Stimulated activated CD4-positive, alpha-beta T cell treated with anti-CD3 and anti-CD28 coated beads, Interleukin-12 subunit alpha, Interleukin-12 subunit beta, amount 100 ng/mL, for 4 hours (primary cell): Measurements from ENCODE around the gene CXCL16.

Source experiments
- DNase-seq: peaks from one replicate; pipeline ENCODE4 v3.0.0-alpha.2; 2020

Gene CXCL16

GRCh38 chr17:4739122-4740024, at the start of gene CXCL16, which contains the start of gene ZMYND15:
Gene CXCL16 (minus strand): TSS chr17:4739928. CDS start chr17:4739339, 589 bp downstream.
Gene ZMYND15 (plus strand): TSS chr17:4739833. CDS start chr17:4740549, 716 bp downstream.
- DNase-seq, result peak; percentile 42

- DNase-seq, result no peak
Measured at GRCh38 chr17:4788807-4789700, 49.3 kb upstream of the CXCL16 start, which contains the start of gene GLTPD2. Gene GLTPD2 (plus strand): TSS chr17:4788964. CDS start chr17:4789012, 48 bp downstream.

DNA sequence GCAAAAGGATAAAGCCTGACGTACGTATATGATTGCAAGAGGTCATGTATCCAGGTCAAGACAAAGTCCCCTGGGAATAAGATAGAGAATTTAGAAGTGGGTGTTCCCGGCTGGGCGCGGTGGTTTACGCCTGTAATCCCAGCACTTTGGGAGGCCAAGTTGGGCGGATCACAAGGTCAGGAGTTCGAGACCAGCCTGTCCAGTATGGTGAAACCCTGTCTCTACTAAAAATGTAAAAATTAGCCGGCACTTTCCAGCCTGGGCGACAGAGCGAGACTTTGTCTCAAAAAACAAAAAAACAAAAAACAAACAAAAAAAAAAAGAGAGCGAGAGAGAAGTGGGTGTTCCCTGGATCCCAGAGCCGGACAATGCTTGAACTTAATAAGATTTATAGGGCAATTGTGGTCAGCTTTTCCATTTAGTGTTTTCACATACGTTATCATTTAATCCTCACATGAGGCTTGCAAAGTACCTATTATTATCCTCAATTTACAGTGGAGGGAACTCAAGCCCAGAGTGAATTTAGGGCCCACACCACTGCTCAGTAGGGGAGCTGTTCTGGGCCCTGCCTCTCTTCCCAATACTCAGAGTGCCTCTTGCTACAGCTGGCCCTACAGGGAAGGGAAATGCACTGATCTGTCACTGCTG, 48.6 kb upstream of the CXCL16 start:
- DNase-seq, result no peak

DNA sequence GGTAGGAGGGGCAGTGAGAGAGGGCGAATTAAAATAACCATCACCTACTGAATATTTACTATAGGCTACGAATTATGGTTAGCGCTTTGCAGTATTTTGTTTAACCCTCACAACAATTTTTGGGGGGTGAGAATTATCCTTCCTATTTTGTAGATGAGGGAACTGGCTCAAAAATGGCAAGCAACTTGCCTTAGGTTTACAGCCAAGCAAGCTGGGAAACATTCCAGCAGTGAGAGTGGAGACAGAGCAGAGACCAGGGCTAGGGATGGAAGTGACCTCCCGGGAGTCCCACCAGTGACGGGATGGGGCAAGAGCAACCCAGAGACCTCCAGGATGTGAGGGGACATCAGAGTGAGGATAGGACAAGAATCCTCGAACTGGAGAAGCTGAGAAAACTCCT, 46.8 kb upstream of the CXCL16 start:
- DNase-seq, result no peak

GRCh38 chr17:4786106-4786511, 46.4 kb upstream of the CXCL16 start, which contains the start of gene VMO1:
Gene VMO1 (minus strand): TSS chr17:4786364. CDS start chr17:4786352, 12 bp downstream.
- DNase-seq, result no peak

DNA sequence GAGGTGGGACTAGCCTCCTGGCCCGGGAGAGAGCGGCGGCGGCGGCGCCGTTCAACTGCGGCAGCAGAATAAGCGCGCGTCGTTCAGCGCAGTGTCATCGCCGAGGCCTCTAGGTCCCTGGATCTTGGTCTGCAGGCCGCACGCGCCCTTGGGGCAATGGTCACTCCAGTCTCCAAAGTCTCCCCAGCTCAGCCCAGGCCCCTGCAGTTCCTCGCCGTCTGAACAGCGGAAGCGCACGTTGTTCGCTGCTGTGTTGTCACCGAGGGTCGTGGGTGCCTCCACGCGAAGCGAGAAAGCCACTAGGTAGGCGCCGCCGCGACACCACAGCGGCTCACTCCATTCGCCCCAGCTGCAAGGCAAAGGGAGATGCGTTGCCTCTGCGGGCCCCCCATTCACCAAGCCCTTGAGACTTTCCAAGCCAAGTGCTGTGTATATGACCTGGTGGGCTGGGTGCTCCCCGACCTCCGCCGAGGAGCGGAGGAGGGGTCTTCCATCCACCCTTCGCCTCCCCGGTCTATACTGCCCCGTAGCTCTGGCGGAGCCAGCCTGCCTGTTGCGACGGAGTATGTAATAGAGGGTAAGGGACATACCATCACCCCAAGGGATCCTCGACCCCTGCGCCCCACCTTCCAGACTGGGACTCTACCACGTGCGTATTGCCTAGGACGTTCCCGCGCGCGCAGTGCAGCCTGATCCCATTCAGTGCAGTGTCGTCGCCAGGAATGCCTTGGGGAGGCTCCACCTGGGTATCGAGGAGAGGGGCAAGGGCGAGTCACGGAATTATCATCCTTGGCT, 45.8 kb upstream of the CXCL16 start:
- no peak for DNase-seq

DNA sequence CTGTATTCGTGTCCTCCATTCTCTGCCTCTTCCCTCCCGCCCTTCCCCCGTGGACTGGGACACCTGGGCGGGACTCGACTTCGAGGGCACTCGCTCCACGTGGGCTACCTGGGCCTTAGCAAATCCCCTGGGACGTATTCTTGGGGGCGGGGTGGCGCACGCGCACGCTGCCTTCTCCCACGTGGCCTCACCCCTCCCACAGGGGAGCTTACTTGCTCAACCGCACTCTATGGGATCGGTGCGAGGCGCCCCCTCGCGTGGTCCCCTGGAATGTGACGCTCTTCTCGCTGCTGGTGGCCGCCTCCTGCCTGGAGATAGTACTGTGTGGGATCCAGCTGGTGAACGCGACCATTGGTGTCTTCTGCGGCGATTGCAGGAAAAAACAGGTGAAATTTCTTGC, 42.9 kb upstream of the CXCL16 start:
- no peak for DNase-seq

DNA sequence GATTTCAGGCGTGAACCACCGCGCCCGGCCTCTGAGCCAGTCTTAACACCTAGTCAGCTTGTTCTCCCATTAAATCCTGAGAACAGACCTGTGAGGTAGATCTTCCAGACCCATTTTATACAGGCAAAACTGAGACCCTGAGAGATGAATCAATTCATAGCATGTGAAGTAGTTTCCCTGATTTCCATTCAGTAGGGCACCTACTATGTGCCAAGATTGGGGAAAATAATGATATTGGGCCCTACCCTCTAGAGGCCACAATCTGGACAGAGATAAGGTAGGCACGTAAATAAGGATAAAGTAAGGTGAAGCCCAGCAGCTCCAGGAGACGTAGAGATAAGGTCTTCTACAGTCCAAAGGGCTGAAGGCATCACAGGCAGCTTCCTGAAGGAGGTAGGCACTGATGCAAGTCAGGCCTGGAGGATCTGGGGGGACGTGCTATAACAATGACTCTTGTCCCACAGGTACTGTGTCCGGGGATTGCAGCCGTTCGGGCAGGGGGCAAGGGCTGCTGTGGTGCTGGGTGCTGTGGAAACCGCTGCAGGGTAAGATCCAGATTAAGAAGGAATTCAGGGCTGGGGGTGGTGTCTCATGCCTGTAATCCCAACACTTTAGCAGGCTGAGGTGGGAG, 40.7 kb upstream of the CXCL16 start:
- no peak for DNase-seq

GRCh38 chr17:4777969-4778760, 38.4 kb upstream of the CXCL16 start:
- DNase-seq, result no peak

GRCh38 chr17:4772235-4772613, 32.5 kb upstream of the CXCL16 start:
- no peak for DNase-seq

DNA sequence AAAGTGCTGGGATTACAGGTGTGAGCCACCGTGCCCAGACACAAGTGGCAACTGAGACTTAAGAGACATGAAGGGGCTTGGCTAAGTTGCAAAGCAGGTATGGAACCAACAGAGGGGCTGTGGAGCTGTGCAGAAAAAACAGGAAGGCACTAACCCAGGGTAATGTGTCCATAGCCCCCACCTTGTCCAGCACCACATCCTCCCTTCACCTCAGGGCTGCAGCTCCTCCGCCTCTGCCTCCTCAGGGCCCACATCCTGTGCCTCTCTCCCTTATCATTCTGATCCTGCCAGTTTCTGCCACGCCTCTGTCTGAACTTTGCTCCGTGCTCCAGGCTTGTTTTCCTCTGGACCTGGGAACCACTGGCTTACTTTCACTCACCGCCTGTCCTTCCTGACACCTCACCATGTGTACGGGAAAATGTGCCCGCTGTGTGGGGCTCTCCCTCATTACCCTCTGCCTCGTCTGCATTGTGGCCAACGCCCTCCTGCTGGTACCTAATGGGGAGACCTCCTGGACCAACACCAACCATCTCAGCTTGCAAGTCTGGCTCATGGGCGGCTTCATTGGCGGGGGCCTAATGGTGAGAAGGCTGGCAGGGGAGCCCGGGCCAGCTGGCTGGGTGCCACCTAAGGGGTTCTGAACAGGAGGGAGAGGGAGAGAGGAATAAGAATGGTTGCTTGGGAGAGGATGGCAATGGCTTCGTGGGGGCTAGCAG, 31.9 kb upstream of the CXCL16 start, which contains the start of gene TM4SF5:
Gene TM4SF5 (plus strand): TSS at position 368 of the 716 bp plus-strand sequence. CDS start 37 bp downstream, at position 405.
- no peak for DNase-seq

DNA sequence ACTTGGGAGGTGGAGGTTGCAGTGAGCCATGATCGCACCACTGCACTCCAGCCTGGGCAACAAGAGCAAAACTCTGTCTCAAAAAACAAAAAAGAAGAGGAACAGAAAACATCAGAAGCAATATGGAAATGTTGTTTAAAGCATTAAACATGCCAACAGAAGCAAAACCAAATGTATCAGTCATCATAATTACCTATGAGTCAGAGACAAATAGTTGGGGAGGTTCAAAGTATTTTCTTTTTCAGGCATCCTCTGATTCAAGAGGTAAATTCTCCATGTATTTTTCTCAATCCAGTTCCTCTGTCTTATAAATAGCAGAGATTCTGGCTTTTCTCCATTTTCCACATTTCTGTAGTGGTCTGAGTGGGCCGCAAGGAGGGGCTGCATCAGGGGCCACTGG, 29.9 kb upstream of the CXCL16 start:
- DNase-seq, result no peak

DNA sequence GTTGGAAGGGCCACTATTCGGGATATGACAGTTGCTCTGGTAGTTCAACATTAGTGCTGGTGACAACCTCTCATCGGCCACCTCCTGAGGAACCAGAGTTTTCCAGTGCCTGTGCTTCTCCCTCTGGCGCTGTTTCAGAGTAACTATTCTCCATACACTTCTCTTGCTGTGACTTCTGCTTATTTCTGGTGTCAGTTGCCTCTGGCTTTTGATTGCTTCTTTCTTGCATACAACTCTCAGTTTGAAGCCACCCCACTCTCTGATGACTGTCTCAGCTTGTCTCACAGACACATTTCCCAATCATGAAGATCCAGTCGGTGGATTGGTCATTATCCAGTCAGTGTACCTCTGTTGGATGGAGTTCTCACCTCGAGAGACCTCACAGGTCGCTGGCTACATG, 28.6 kb upstream of the CXCL16 start:
- DNase-seq, result no peak

GRCh38 chr17:4766723-4767122, 27.0 kb upstream of the CXCL16 start:
- DNase-seq, result no peak

- no peak for DNase-seq
Measured at GRCh38 chr17:4766201-4766600, 26.5 kb upstream of the CXCL16 start.

DNA sequence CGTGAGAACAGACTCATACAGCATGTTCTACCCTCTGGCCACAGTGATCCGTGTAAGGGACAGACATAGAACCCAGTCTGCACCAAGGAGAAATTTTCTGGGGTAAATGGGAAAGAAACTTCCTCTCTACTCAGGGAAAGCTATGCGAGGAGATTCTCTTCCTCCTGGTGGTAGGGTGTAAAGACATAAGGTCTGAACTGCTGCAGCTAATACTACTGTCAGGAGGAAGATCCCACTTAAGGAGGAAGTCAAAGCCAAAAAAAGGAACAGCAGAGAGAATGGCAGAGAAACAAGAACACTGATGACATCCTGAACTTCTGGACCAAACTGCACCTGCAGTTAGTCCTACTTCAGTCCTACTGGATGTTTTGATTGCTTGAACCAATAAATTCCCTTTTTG, 24.9 kb upstream of the CXCL16 start:
- no peak for DNase-seq

DNA sequence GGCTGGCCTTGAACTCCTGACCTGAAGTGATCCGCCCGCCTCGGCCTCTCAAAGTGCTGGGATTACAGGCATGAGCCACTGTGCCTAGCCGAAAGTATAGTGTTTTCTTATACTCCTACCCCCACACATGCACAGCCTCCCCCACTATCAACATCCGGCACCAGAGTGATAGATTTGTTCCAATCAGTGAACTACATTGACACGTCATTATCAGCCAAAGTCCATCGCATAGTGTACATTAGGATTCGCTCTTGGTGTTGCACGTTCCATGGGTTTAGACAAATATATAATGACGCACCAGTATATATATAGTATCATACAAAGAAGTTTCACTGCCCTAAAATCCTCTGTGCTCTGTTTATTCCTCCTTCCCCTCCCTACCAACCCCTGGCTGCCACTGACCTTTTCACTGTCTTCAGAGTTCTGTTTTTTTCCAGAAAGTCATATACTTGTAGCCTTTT, 20.1 kb upstream of the CXCL16 start:
- no peak for DNase-seq

DNA sequence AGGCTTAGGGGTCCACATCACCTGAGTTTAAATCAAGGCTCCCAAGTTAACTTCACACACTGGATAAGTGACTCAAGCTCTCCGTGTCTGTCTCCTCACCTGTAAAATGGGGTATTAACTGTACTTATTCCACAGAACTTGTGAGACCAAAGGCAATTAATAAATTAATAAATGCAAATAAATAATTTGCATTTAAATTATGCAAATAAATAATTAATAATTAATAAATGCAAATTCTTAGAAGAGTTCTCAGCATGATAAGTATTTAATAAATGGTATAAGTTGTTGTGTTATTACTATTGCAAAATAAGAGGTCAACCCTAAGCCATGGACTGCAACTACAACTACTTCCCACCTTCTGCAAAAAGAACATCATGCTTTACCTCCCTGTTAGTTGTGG, 13.7 kb upstream of the CXCL16 start:
- no peak for DNase-seq

DNA sequence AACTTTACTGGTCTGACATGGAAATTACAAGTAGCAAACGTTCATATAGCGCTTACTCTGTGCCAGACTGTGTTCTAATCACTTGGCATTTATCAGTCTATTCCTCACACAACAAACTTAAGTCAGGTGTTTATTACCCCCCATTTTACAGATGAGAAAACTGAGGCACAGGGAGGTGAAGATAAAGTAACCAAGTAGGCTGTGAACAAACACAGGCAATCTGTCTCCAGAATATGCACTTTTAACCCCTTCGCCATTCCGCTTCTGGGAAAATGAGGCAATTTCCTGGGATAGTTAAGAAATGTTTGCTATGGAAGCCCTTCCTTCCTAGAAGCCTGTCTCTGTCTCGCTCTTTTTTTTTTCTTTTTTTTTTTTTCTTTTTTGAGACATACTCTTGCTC, 12.2 kb upstream of the CXCL16 start:
- DNase-seq, result no peak

DNA sequence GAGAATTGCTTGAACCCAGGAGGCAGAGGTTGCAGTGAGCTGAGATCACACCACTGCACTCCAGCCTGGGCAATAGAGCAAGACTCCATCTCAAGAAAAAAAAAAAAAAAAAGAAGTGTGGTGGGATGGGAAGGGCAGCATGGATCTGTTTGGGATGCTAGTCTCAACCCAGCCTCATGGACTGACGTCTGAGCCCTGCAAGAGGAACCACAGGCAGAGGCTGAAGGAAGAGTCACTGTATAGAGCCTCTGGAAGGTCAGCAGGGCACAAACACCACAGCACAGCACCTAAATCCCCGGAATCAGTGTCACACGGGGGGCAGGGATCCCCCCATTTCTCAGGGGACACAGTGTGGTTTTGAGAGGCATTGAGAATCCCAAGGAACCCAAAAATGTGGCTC, 10.9 kb upstream of the CXCL16 start:
- DNase-seq, result no peak
